ELR (cell line): ENCODE data around the gene IRF2BP2.
"Not testable (repeated sequence)": the region's sequence is repeated elsewhere in the genome, so short reads cannot be mapped to it uniquely, and the experiment has no call there.

Source experiments
- DNase-seq: peaks from one replicate; pipeline ENCODE4 v3.0.0-alpha.2; 2015; ENCODE audit warnings: low read depth

The IRF2BP2 gene

DNA sequence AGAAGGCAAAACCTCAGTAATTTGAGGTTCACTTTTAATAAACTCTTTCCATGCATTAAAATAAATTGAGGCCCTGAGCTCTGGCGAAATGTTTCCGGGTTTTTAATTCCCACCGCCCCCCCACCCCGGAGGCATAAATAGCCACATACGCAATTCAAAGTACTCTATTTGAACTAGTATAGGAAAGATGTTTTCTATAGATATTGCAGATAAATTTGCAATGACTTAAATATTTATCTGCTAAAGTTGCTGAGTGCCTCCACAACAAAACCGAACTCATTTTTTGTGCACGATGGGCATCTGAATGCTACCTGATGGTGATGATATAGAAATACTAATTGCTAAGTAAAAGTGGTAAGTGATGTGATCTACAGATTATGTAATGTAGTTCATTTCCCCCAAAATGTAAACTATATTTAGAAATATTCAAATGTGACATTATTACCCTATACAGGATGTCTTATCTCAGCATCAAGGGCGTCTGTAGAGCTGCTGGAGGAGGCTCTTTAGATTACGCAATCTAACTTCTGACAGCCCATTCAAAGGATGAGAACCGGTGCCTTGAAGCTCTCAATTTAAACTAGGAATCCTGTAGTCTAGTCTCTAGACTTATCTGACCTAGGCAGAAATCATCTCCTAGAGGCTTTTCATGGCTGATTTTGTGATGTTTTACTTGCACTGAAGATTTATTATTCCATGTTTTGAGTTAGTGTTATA is 8.5 kb downstream of the IRF2BP2 start:
- peak; percentile 79 for DNase-seq

GRCh38 chr1:234600418-234601281 is 9.3 kb downstream of the IRF2BP2 start:
- DNase-seq, result no peak

DNA sequence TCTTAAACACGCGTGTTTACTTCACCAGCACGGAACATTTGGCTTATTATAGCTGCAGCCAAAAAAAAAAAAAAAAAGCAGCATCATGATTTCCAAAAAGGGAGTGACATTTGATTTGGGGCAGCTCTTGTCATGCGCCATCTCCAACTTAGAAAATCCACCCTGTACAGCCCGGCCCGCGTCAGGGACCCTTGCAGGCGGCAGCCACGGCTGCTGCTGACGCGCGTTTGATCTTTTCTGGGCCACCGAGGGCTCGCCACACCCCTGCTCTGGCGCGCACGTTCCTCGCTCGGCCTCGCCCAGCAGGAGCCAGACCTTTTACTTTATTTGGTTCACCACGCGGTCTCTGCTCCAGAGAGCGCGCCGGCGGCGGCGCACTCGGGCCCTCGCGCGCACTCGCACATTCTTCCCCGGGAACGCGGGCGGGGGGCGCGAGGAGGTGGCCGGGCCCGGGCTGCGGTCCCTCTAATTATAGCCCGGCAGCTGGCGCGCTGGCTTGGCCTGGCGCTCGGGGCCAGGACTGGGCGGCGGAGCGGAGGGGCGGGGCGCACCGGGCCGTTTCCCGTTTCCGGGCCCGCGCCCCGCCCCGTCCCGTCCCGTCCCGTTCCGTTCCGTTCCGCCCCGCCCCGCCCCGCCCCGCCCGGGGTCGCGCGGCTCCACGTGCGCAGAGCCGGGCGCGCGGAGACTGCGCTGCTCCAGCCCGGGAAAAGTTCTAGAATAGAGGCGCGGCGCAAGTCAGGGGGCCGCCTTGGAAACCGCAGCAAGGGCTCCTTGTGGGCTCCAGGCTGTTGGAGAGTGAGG is 10.2 kb downstream of the IRF2BP2 start:
- peak; percentile 90 for DNase-seq

DNA sequence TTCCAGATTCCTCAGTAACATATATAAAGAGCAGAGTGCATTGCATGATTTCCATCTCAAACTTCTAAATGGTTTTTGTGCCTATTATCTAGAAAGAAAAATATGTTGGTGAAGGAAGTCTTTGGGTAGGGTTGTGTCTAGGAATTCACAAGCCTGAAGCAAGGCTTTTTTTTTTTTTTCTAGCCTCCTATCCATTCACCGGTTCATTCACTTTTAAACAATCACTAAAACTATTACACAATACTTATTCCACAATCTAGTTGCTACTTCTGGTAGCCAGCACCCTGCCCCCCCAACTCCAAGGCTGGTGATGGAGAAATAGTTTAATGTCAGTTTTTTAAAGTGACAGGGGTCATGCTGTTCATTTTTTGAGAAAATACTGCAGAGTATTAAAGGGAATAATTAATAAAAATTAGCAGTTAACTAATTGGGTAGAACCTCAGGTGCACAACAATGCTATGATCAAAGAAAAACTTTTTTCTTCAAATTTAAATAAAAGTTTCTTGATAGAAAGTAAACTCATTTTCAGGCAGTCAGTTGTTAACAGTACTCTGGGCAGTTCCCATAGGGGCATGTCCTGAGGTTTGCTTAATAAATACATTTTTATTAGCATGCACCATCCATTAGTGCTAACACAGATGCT is 10.9 kb downstream of the IRF2BP2 start:
- DNase-seq, result no peak

DNA sequence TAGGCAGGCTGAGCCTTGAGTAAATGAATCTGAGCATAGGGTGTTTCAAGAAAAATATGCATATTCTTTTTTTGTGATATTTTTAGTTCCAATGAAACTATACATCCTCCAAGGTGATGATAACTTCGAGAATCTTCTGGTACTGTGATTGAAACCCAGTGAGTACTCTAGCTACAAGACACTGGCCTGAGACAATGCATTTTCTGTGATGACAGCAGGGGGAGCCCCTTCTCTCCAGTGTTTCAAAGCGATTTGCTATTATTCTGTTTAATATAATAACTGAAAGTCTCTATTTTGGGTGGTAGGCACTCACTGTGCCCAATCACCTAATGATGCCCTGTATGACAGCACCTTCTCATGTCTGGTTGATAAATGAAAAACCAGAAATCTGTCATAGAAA is 12.1 kb downstream of the IRF2BP2 start:
- peak; percentile 74 for DNase-seq

DNA sequence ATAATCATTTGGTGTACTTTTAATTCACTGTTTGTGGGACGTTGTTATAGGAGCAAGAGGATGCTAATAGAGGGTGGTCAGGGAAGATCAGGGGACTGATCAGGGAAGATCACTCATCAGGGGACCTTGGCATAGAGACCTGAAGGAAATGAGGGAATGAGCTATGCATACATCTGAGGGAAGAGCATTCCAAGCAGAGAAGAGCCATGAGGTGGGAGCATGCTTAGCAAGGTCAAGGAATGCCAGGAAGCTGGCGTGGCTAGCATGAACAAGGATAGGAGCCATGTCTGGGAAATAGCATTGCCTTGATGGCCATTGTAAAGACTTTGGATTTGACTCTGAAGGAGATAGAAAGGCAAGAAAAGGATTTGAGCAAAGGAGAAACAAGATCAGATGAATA is 14.1 kb downstream of the IRF2BP2 start:
- DNase-seq, result no peak

- not testable (repeated sequence) for DNase-seq
Observed at GRCh38 chr1:234594575-234594974, 15.4 kb downstream of the IRF2BP2 start.

DNA sequence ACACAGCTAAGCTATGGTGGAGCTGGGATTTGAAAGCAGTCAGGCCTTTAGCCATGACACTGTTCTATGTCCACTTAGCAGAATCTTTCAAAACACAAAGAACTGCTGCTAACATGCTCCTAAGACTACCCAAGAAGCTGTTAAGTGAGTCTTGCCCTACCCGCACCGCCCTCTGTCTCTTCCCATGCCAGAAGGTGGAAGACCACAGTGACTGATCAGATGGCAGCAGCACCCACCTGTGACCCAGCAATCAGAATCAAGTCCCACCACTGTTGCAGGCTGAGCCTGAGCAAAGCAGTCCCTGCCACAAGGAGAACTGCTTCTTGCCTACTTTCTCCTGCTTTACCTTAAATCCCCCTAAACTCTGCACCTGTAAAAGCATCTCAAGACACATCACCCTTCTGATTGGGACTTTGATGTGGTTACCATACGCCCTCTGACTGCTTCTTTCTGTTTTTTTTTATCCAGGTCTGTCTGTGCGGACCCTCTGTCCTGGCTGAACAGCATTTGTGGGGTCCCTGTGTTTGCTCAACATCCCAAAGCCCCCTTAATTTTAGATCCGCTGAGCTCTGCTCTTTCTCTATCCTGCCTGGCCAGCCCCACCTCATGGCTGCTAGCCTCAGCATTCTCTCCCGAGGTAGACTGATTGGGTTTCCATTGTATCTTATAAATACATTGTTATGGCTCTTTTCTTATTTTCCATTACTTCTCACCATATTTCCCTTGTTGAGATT is 16.0 kb downstream of the IRF2BP2 start:
- no peak for DNase-seq

DNA sequence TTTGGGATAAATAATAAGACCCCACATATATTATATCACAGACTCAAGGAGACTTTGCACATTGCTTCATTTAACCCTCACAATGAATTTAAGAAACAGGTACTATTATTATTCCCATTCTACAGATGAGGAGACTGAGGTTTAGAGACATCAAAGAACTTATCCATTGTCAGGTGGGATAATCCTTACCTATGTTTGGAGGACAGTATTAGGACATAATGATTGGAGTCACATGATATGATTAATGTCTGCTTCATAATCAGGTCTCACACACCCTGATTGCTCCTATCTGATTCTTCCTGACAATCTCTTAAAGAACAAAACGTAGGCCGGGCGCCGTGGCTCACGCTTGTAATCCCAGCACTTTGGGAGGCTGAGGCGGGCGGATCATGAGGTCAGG is 16.9 kb downstream of the IRF2BP2 start:
- no peak for DNase-seq

DNA sequence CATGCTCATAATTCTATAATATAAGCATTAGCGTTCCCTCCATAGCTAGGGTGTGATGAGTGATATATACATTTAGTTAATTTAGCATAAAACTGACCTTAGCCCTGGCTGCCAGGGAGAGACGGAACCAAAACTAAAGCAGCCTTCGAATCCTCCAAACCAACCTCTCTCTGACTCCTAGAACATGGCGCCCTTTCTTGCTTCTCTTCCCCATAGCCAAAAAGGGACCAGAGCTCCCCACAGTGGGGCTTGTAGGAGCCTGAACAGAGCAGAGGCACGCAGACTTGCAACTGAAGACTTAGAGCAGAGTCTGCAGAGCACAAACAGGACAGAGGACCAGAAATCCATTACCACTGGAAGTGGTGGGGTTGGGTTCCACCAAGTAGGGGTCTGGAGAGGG is 17.7 kb downstream of the IRF2BP2 start:
- DNase-seq, result no peak

DNA sequence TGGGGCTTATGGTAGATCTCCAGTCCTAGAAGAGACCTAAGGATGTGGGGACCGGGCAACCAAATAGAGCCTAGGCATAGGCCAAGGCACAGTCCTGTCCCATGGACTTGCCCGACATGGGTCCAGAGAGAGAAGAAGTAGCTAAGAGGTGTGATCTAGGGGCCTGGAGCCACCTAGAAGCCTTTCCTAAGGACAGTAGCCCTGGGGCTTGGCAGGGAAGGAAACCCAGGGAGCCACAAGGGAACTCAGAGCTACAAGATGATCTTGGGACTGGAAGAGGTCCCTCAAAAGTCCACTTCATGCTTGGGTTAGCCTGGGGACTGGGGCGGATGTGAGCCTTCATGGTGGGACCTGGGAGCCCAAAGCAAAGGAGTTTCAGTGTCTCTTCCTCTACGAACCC is 18.8 kb downstream of the IRF2BP2 start:
- DNase-seq, result no peak

DNA sequence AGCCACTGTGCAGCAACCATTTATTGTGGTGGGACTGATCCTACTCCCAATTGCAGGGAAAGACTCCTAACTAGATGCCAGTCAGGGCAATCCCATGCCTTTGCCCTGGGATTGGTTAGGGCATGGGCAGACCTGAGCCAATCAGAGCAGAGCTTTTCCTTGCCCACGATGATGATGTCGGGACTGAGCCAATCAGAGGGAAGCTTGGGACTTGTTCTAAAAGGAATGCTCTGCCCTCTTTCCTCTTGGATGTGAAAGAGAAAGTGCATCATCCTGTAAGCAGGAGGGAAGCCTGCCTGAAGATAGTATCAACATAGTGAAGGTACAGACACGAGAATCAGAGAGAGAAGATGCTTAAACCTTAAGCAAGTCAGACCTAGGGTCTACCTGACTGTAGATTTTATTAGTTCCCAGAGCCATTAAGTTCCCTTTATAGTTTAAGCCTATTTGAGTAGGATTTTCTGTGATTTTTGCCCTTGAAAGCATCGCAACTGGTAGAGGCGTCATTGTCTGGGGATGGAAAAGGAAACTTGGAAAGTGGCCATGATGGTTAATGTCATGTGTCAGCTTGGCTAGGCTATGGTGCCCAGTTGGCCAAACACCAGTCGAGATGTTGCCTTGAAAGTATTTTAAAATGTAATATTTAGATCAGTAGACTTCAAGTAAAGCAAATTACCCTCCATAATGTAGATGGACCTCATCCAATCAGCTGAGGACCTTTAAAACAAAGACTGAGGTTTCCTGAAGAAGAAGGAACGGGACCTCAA is 19.9 kb downstream of the IRF2BP2 start:
- peak; percentile 38 for DNase-seq

DNA sequence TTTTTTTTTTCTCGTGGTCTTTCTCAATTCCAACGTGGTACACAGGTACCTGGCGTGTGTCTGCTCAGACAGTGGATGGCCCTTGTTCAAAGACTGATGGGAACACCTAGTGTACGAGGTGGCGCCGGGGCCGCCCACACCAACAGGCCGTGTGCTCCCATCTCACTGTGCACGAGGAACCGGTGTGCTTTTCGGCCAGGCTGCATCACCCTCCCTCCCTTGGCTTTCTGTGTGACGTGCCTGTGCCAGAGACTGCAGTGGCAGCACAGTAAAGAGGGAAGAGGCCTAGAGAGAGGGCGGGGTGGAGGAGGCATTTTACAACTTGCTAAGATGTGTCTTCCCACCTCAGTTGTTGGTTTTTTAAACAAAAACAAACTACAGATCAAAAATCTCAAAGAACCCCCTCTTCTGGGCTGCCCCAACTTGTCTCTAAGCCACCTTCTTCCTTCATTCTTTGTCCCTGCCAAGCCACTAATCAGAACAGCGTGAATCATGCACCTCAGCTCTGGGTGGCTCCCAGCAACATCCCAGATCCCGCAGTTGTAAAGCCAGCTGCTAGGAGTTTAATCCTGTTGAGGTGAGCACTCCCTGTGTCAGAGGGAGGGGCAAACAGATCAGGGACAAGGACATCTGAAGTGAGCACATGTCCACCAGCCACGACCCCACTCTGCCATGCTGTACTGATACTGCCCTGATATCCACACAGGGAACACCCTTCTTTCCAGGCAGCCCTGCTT is 20.7 kb downstream of the IRF2BP2 start:
- no peak for DNase-seq

DNA sequence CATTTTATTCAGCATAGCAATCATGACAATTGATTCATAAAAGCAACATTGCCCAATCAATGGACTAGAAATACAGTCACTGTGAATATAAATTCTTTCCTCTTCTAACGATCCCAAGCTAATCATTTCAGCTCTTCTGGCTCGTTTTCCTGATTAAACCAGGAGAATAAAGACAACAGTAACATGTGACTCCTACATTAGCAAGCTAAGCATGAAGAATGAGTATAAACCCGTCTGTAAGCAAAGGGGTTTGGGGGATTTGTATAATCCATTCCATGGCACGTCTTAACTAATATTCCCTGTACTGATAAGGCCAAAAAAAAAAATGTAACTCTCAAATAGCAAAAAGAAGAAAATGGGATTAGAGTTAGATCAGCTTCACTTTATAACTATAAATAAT is 21.6 kb downstream of the IRF2BP2 start:
- DNase-seq, result no peak

- no peak for DNase-seq
Observed at GRCh38 chr1:234586892-234587485, 23.0 kb downstream of the IRF2BP2 start.

GRCh38 chr1:234586304-234586703 is 23.7 kb downstream of the IRF2BP2 start:
- no peak for DNase-seq

GRCh38 chr1:234585330-234586055 is 24.5 kb downstream of the IRF2BP2 start:
- no peak for DNase-seq

DNA sequence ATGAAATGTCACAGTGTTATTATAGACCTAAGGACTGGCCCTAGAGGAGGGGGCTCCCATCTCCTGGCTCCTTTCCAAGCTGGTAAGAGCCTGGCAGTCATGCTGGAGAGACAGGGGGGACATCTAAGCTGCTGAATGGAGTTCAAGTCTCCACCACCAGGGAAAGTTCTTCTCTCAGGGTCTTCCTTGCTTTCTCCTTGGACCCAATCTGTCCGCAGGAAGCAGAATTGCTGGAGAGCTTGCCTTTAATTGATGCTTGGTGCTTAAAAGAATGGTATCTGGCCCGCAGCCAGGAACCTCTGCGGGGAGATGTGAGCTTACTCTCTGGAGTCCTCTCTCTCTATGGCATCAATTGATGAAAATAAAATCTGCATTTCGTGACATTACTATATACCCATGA is 25.1 kb downstream of the IRF2BP2 start:
- no peak for DNase-seq

- no peak for DNase-seq
Observed at GRCh38 chr1:234584420-234584805, 25.6 kb downstream of the IRF2BP2 start.
